Esophagus mucosa (tissue), 1 donor: ENCODE data around the gene RLIM. TPM values are rescaled to one million over a fixed set of nuclear protein-coding genes. Genes with fewer than 3 reads are reported as not detected.
A peak's percentile ranks its signal among the peaks of the same experiment; 100 is the strongest.
"Not testable (repeated sequence)": the region's sequence is repeated elsewhere in the genome, so short reads cannot be mapped to it uniquely, and the experiment has no call there.

Experiments
- ATAC-seq: fragments of 200-7000 bp; cut with Tn5 transposase; one replicate; pipeline ENCODE4 v1.9.1; 2020
- total RNA-seq: library from RNA; stranded (reverse); gene quantifications from one replicate; pipeline ENCODE4 v1.2.4, GENCODE V29; 2023
- donor health status: DM: yes; HTN: yes; CAD: no.

RLIM gene
- 21.6 TPM for total RNA-seq

- peak; percentile 99 for ATAC-seq
These were observed at the start of gene RLIM for GRCh38 chrX:74614093-74614909. RLIM (minus strand) TSS chrX:74614624; CDS start chrX:74595977, 18,647 bp downstream.

GRCh38 chrX:74656079-74656745 lies 41.8 kb upstream of the RLIM start:
- ATAC-seq = no peak

GRCh38 chrX:74654953-74655352 lies 40.5 kb upstream of the RLIM start:
- not testable (repeated sequence) for ATAC-seq

GRCh38 chrX:74636749-74637314 lies 22.4 kb upstream of the RLIM start:
- peak; percentile 91 for ATAC-seq

GRCh38 chrX:74613370-74614092 lies 893 bp downstream of the RLIM start:
- no peak for ATAC-seq

GRCh38 chrX:74606799-74607198 lies 7.6 kb downstream of the RLIM start:
- no peak for ATAC-seq

GRCh38 chrX:74606342-74606741 lies 8.1 kb downstream of the RLIM start:
- ATAC-seq = no peak

GRCh38 chrX:74603040-74603439 lies 11.4 kb downstream of the RLIM start:
- no peak for ATAC-seq

- ATAC-seq = no peak
These were observed 12.3 kb downstream of the RLIM start for GRCh38 chrX:74602142-74602541.

- no peak for ATAC-seq
These were observed 20.8 kb downstream of the RLIM start for GRCh38 chrX:74593593-74593992.

- no peak for ATAC-seq
These were observed 28.7 kb downstream of the RLIM start for GRCh38 chrX:74585766-74586165.

GRCh38 chrX:74579597-74580198 lies 34.7 kb downstream of the RLIM start:
- ATAC-seq = no peak

- ATAC-seq = no peak
These were observed 36.3 kb downstream of the RLIM start for GRCh38 chrX:74578137-74578536.

- ATAC-seq = no peak
These were observed 57.0 kb downstream of the RLIM start for GRCh38 chrX:74557378-74557777.

- ATAC-seq = no peak
These were observed 62.5 kb downstream of the RLIM start for GRCh38 chrX:74551934-74552333.

GRCh38 chrX:74550295-74550802 lies 64.1 kb downstream of the RLIM start:
- peak; percentile 96 for ATAC-seq

- ATAC-seq = no peak
These were observed 67.4 kb downstream of the RLIM start for GRCh38 chrX:74546984-74547383.

GRCh38 chrX:74545880-74546523 lies 68.4 kb downstream of the RLIM start:
- ATAC-seq = no peak

- ATAC-seq = no peak
These were observed 73.7 kb downstream of the RLIM start for GRCh38 chrX:74540635-74541249.

- peak; percentile 30 for ATAC-seq
These were observed 77.5 kb downstream of the RLIM start for GRCh38 chrX:74536832-74537371.
